Measurements from ENCODE around the gene IFRD2. TPM values are rescaled to one million over a fixed set of nuclear protein-coding genes. Genes with fewer than 3 reads are reported as not detected.

Gene IFRD2
- total and polyA plus RNA-seq, 2 of the 8 experiments (the other 6 are each of a cell fraction or from before 2014, with no cell fraction given), result 76.7 to 88.8 TPM

GRCh38 chr3:50314816-50315215 is 22.6 kb upstream of the IFRD2 start:
- DNase-seq (ENCODE audit: low read depth in 1 of 2, low spot score in 2 of 2) (no peak), FAIRE-seq (no peak)
- no peak overlapping the region for H3K27ac ChIP-seq (ENCODE audit: low read depth, low read length)
- peaks cover 13 to 32% (median 26%) of the 10 kb centered on the region in 4 experiments for H3K36me3 ChIP-seq (ENCODE audit: control insufficient read depth in 2 of 4, insufficient read depth in 4 of 4, low read length in 3 of 4)
- CTCF ChIA-PET (ENCODE audit: partially characterized antibody), result interaction anchor here (0.6 to 1.8 kb wide), 11 partner anchors 9 to 657 kb away, joined by 3 to 12 read pairs (median 3); partner anchors contain the start of genes HYAL3, LSMEM2 and NAA80
- no peak overlapping the region for H3K18ac ChIP-seq (ENCODE audit: extremely low read depth, low read length)
- H2AFZ ChIP-seq (ENCODE audit: low read length), result no peak overlapping the region
- H2BK120ac ChIP-seq (replicated peaks; ENCODE audit: low read depth, low read length), result no peak overlapping the region
- WGBS, 2 experiments (ENCODE audit: extremely low coverage in 1 of 2, insufficient coverage in 1 of 2, insufficient read length in 1 of 2, insufficient replicate concordance in 2 of 2, low coverage in 1 of 2, low lambda C conversion rate in 2 of 2, missing lambda C conversion rate in 1 of 2), result 100% methylated on average over 4 of the region's 4 CpGs; no CpG with 5 or more reads in 1 of the 2 experiments
- H4K91ac ChIP-seq (replicated peaks; ENCODE audit: insufficient read length, low read length), result no peak overlapping the region
- peaks cover 3 to 8% of the 10 kb centered on the region in 2 experiments; a peak in 1 of 4 replicates for H3K9me3 ChIP-seq (ENCODE audit: insufficient read depth in 2 of 2, low read depth in 1 of 2, low read length in 1 of 2)
- H3K23me2 ChIP-seq (ENCODE audit: low read depth, low read length), result no peaks in the 10 kb centered on the region
- H2BK20ac ChIP-seq (ENCODE audit: low read length), result no peak overlapping the region
- no peak overlapping the region for H3K14ac ChIP-seq (ENCODE audit: insufficient read length)
- no peak overlapping the region for H2AK5ac ChIP-seq (ENCODE audit: low read depth, low read length)
- H4K8ac ChIP-seq (ENCODE audit: extremely low read depth, insufficient read depth, low read length), result no peak overlapping the region
- H4K20me1 ChIP-seq (replicated peaks in 1 of 2; ENCODE audit: control insufficient read depth in 1 of 2, insufficient read depth in 2 of 2, low read length in 2 of 2), result peaks cover 16 to 28% of the 10 kb centered on the region in 2 experiments
- no peak overlapping the region for H3K4me2 ChIP-seq (ENCODE audit: insufficient read depth in 1 of 2, low read depth in 2 of 2, low read length in 2 of 2)
- H3K79me1 ChIP-seq (ENCODE audit: low read depth, low read length), result peaks cover 10% of the 10 kb centered on the region
- no peaks in the 10 kb centered on the region for H3K27me3 ChIP-seq (replicated peaks in 1 of 4; ENCODE audit: control insufficient read depth in 3 of 4, extremely low read depth in 1 of 4, insufficient read depth in 3 of 4, low read length in 3 of 4)
- POLR2A ChIA-PET (ENCODE audit: partially characterized antibody), result interaction anchor here (0.9 to 12.6 kb wide), 6 partner anchors 13 to 113 kb away, joined by 3 to 149 read pairs (median 4); partner anchors contain the start of genes CYB561D2, HYAL1, HYAL3 and NAA80
- no peak overlapping the region for H3K9ac ChIP-seq (replicated peaks in 1 of 4; ENCODE audit: extremely low read depth in 1 of 4, low read depth in 3 of 4, low read length in 3 of 4)
- H3K23ac ChIP-seq (ENCODE audit: insufficient read length), result no peak overlapping the region
- no peak overlapping the region for H3K4me3 ChIP-seq (ENCODE audit: extremely low read depth in 1 of 4, insufficient read depth in 2 of 4, low read depth in 3 of 4, low read length in 4 of 4)
- no peak overlapping the region for H2BK5ac ChIP-seq (ENCODE audit: low read depth, low read length)
- H4K5ac ChIP-seq (ENCODE audit: insufficient read length, low read depth, low read length), result no peak overlapping the region
- H3K79me2 ChIP-seq (ENCODE audit: control insufficient read depth in 1 of 2, insufficient read depth in 2 of 2, low read length in 2 of 2), result peaks cover 0 to 15% of the 10 kb centered on the region in 2 experiments; a peak in 3 of 4 replicates
- H3K4me1 ChIP-seq (replicated peaks in 1 of 4; ENCODE audit: control insufficient read depth in 3 of 4, insufficient read depth in 4 of 4, low read length in 3 of 4), result peaks cover 0 to 4% (median 2%) of the 10 kb centered on the region in 4 experiments; a peak in 3 of 7 replicates
- no peak overlapping the region for H3K56ac ChIP-seq (replicated peaks; ENCODE audit: insufficient read length, low read depth, low read length)
- no peak overlapping the region for H2BK15ac ChIP-seq (ENCODE audit: low read length)
- H2BK12ac ChIP-seq (ENCODE audit: low read depth, low read length), result no peak overlapping the region
- no peak overlapping the region for H3K4ac ChIP-seq (replicated peaks; ENCODE audit: insufficient read length, low read depth, low read length)
- TF ChIP-seq MAX (IDR thresholded peaks at IDR 0.05) (no peak), CHD1 (IDR thresholded peaks at IDR 0.05; ENCODE audit: low read depth, low read length) (no peak), TEAD4 (IDR thresholded peaks at IDR 0.05; ENCODE audit: low read depth, low read length) (no peak), ASH2L (IDR thresholded peaks at IDR 0.05; ENCODE audit: low read length) (no peak), POLR2A (IDR thresholded peaks at IDR 0.05; ENCODE audit: control extremely low read depth in 1 of 2, low read depth in 2 of 2, low read length in 2 of 2) (no peak), PHF8 (conservative IDR thresholded peaks at IDR 0.05; ENCODE audit: low read depth, low read length) (no peak), CTCF (IDR thresholded peaks at IDR 0.05; ENCODE audit: control extremely low read depth in 1 of 3, insufficient read depth in 1 of 3, low read depth in 1 of 3, low read length in 3 of 3) (no peak), GABPA (IDR thresholded peaks at IDR 0.05; ENCODE audit: borderline replicate concordance, insufficient read depth, low read length) (no peak), CEBPB (IDR thresholded peaks at IDR 0.05; ENCODE audit: low read depth, low read length) (no peak), RFX5 (IDR thresholded peaks at IDR 0.05; ENCODE audit: borderline replicate concordance, low read depth, low read length) (no peak), BACH1 (IDR thresholded peaks at IDR 0.05; ENCODE audit: low read length) (no peak), RXRA (IDR thresholded peaks at IDR 0.05; ENCODE audit: insufficient read depth, low read depth, low read length) (no peak)

Data from H1 (cell line).